Measurements from ENCODE around the gene POLR3A. TPM values are rescaled to one million over a fixed set of nuclear protein-coding genes. Genes with fewer than 3 reads are reported as not detected.

The POLR3A gene
- total and polyA plus RNA-seq, 2 of the 13 experiments (the other 11 are each of a cell fraction or from before 2014, with no cell fraction given): 13.6 to 19.2 TPM

DNA sequence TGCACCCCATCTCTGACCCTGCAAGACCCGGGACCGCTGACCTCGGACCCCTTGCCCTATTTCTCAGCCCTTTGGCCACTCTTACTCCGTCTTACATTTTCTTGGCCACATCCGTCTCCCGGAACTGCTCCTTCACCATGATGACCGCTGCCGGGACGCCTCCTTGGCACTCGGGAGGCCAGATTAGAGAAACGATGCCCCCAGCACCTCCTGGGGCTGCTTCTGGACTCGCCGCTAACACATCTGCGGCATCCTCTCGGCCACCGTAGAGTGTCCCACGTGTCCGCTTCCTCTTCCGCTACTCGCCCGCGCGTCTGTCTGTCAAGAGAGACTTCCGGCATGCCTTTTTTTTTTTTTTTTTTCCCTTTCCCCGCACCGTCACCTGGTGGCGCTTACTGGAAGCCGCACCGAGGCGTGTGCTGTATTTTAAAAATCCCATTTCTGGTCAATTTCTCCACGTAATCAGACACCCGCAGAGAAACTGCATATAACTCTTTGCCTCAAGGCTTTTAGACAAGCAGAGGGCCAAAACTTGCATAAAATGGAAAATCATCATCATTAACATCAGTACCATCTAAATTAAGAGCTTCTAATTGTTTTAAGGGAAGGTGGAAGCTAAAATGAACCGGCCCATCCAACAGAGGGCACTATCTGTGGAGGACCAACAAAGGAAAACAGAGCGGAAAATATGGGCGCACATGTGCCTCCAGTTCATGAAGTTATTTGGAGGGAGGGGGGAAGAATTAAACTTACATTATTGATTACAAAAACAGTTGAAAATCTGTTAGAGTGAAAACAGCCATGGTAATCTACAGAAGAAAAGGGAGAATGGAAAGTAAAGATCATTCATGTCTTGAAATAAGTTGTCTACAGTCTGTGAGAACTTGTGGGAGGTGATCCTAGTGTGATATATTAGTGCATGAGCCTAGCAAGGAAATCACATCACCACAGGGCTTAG, at the start of gene POLR3A (continued):
- TF ChIP-seq NR2F1 (CRISPR knock-in tag; IDR thresholded peaks at IDR 0.05) (peak in 1 of 2 experiments; percentile 53; a peak in 1 of 4 replicates), HOXA3 (CRISPR knock-in tag; IDR thresholded peaks at IDR 0.05) (peak; percentile 37; the same call in 1 of the 2 replicates), POLR2A (IDR thresholded peaks at IDR 0.05; ENCODE audit: insufficient read depth in 1 of 2, low read depth in 2 of 2, low read length in 2 of 2) (peak; percentile 73 to 81), ZNF33B (CRISPR knock-in tag; IDR thresholded peaks at IDR 0.05) (no peak), SETDB1 (CRISPR knock-in tag; IDR thresholded peaks at IDR 0.05; ENCODE audit: borderline replicate concordance) (no peak), U2AF2 (IDR thresholded peaks at IDR 0.05; ENCODE audit: low read depth, low read length) (0 out of 2 replicates have a peak, but pooled peaks have one; percentile 62), RARG (CRISPR knock-in tag; IDR thresholded peaks at IDR 0.05; ENCODE audit: low read depth) (no peak), ZNF30 (CRISPR knock-in tag; IDR thresholded peaks at IDR 0.05) (0 out of 2 replicates have a peak, but pooled peaks have one; percentile 52), HOXD1 (CRISPR knock-in tag; IDR thresholded peaks at IDR 0.05) (0 out of 2 replicates have a peak, but pooled peaks have one; percentile 25), NRL (CRISPR knock-in tag; IDR thresholded peaks at IDR 0.05; ENCODE audit: borderline replicate concordance) (peak; percentile 32; the same call in 1 of the 2 replicates), AHR (CRISPR knock-in tag; IDR thresholded peaks at IDR 0.05) (no peak; the same call in 1 of the 2 replicates), ESRRA (CRISPR knock-in tag; IDR thresholded peaks at IDR 0.05; ENCODE audit: low read depth) (peak; percentile 32; the same call in 1 of the 2 replicates), ZNF335 (CRISPR knock-in tag; IDR thresholded peaks at IDR 0.05) (peak; percentile 96), EZH2 (conservative IDR thresholded peaks at IDR 0.05; ENCODE audit: low read depth, low read length) (no peak), TRIM24 (CRISPR knock-in tag; IDR thresholded peaks at IDR 0.05) (no peak), NCOA2 (CRISPR knock-in tag; IDR thresholded peaks at IDR 0.05) (peak; percentile 58; the same call in 1 of the 2 replicates), EHMT2 (IDR thresholded peaks at IDR 0.05; ENCODE audit: borderline replicate concordance, low read depth, low read length) (0 out of 2 replicates have a peak, but pooled peaks have one; percentile 41), SAP130 (CRISPR knock-in tag; IDR thresholded peaks at IDR 0.05; ENCODE audit: low read depth) (peak; percentile 91), ZNF556 (CRISPR knock-in tag; IDR thresholded peaks at IDR 0.05; ENCODE audit: borderline replicate concordance) (no peak; the same call in 1 of the 2 replicates), KLF13 (CRISPR knock-in tag; IDR thresholded peaks at IDR 0.05) (no peak), BHLHE40 (IDR thresholded peaks at IDR 0.05; ENCODE audit: low read length) (peak; percentile 43), SIX1 (CRISPR knock-in tag; IDR thresholded peaks at IDR 0.05; ENCODE audit: borderline replicate concordance) (peak; percentile 34; the same call in 1 of the 2 replicates), THAP11 (CRISPR knock-in tag; IDR thresholded peaks at IDR 0.05) (peak; percentile 92), ZFX (CRISPR knock-in tag; IDR thresholded peaks at IDR 0.05; ENCODE audit: low read depth) (peak; percentile 67; the same call in 1 of the 2 replicates), GATAD1 (CRISPR knock-in tag; IDR thresholded peaks at IDR 0.05) (peak; percentile 94), ZC3H13 (CRISPR knock-in tag; IDR thresholded peaks at IDR 0.05) (peak; percentile 60)
- TF ChIP-seq, protein P1, sequence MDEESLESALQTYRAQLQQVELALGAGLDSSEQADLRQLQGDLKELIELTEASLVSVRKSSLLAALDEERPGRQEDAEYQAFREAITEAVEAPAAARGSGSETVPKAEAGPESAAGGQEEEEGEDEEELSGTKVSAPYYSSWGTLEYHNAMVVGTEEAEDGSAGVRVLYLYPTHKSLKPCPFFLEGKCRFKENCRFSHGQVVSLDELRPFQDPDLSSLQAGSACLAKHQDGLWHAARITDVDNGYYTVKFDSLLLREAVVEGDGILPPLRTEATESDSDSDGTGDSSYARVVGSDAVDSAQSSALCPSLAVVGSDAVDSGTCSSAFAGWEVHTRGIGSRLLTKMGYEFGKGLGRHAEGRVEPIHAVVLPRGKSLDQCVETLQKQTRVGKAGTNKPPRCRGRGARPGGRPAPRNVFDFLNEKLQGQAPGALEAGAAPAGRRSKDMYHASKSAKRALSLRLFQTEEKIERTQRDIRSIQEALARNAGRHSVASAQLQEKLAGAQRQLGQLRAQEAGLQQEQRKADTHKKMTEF (CRISPR knock-in tag; IDR thresholded peaks at IDR 0.05): peak; percentile 87
- TF ChIP-seq, protein P2, sequence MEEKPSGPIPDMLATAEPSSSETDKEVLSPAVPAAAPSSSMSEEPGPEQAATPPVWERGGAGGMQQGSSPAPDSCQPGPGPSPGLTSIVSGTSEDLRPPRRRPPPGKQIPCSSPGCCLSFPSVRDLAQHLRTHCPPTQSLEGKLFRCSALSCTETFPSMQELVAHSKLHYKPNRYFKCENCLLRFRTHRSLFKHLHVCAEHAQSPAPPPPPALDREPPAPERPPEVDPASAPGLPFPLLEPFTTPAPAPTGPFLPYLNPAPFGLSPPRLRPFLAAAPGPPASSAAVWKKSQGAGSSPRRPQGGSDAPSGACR (CRISPR knock-in tag; IDR thresholded peaks at IDR 0.05): 0 out of 2 replicates have a peak, but pooled peaks have one; percentile 54
- TF ChIP-seq, protein P3, sequence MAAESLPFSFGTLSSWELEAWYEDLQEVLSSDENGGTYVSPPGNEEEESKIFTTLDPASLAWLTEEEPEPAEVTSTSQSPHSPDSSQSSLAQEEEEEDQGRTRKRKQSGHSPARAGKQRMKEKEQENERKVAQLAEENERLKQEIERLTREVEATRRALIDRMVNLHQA (CRISPR knock-in tag; IDR thresholded peaks at IDR 0.05): no peak
